Endodermal cell (in vitro differentiated cells): ENCODE data around the gene EPS15. TPM values are rescaled to one million over a fixed set of nuclear protein-coding genes. Genes with fewer than 3 reads are reported as not detected.

ENCODE experiments used
- DNase-seq: peaks from one replicate; pipeline ENCODE4 v3.0.0-alpha.2; 2017
- H3K27ac ChIP-seq: 2 replicates; pipeline ENCODE4 v1.5.1; 2013; ENCODE audit warnings: mild to moderate bottlenecking, low read depth, low read length, moderate library complexity
- H3K27me3 ChIP-seq: 2 replicates; pipeline ENCODE4 v1.6.1; 2013; ENCODE audit warnings: mild to moderate bottlenecking, low read length, moderate library complexity; ENCODE audit not compliant: insufficient read depth, control insufficient read depth, poor library complexity, severe bottlenecking
- H3K36me3 ChIP-seq: 2 replicates; pipeline ENCODE4 v1.7.0; 2013; ENCODE audit warnings: mild to moderate bottlenecking, low read length, moderate library complexity; ENCODE audit not compliant: control insufficient read depth, insufficient read depth
- H3K4me1 ChIP-seq: one replicate; pipeline ENCODE4 v1.7.0; 2013; ENCODE audit warnings: low read length; ENCODE audit not compliant: control insufficient read depth, insufficient read depth
- H3K4me3 ChIP-seq: 2 replicates; pipeline ENCODE4 v1.5.1; 2013; ENCODE audit warnings: mild to moderate bottlenecking, low read length, moderate library complexity
- H3K9ac ChIP-seq: 2 replicates; pipeline ENCODE4 v1.6.1; 2013; ENCODE audit warnings: mild to moderate bottlenecking, low read length, moderate library complexity; ENCODE audit not compliant: poor library complexity, severe bottlenecking; ENCODE audit errors: extremely low read depth
- H3K9me3 ChIP-seq: 2 replicates; pipeline ENCODE4 v1.6.1; 2013; ENCODE audit warnings: mild to moderate bottlenecking, low read length, moderate library complexity; ENCODE audit not compliant: control insufficient read depth
- H3K27ac Mint-ChIP-seq: 2 replicates; pipeline ENCODE4 v1.8.0; 2020; ENCODE audit warnings: mixed read lengths
- H3K27me3 Mint-ChIP-seq: 2 replicates; pipeline ENCODE4 v1.8.0; 2021; ENCODE audit warnings: mild to moderate bottlenecking, mixed read lengths; ENCODE audit not compliant: insufficient read depth
- H3K36me3 Mint-ChIP-seq: 2 replicates; pipeline ENCODE4 v1.8.0; 2020; ENCODE audit warnings: low read depth, mixed read lengths
- H3K4me1 Mint-ChIP-seq: 2 replicates; pipeline ENCODE4 v1.8.0; 2020; ENCODE audit warnings: mixed read lengths
- H3K4me3 Mint-ChIP-seq: 2 replicates; pipeline ENCODE4 v1.8.0; 2020; ENCODE audit warnings: mild to moderate bottlenecking, moderate library complexity, mixed read lengths
- H3K9me3 Mint-ChIP-seq: 2 replicates; pipeline ENCODE4 v1.8.0; 2020; ENCODE audit warnings: mild to moderate bottlenecking, mixed read lengths
- CTCF ChIP-seq: fragments of 200-600 bp; sonication (generic); conservative IDR thresholded peaks from 2 replicates; pipeline ENCODE4 v1.5.0; 2021; ENCODE audit warnings: antibody characterized with exemption, mild to moderate bottlenecking
- WGBS, 2 experiments: methylation state at CpG; one replicate each; pipeline versions ENCODE4 v1.1.5 to v1.1.7; 2013; ENCODE audit warnings: missing lambda C conversion rate in 2 of 2, mixed read lengths in 1 of 2; ENCODE audit not compliant: insufficient coverage in 1 of 2, insufficient read length in 1 of 2; 5-methylcytosine and 5-hydroxymethylcytosine counted together
- total RNA-seq, 2 donors: library from RNA; stranded (reverse); fragmentation: NEBNext Ultra II Directional in 1 of 2; extraction: Animal tissue kit (Norgen Biotek cat#: 25700) in 1 of 2; gene quantifications; 2 replicates in 1 of 2; 3 replicates in 1 of 2; pipeline ENCODE4 v1.2.1, GENCODE V29; 2021

The EPS15 gene
- total RNA-seq, 2 donors from 2014 or later = 45.0 to 46.9 TPM

- 90 to 95% methylated on average over 3 of the region's 3 CpGs for WGBS, 2 experiments
- peaks cover under 1% of the 10 kb centered on the region for H3K4me1 ChIP-seq
- no peak overlapping the region for H3K27ac ChIP-seq
- H3K27me3 ChIP-seq = no peaks in the 10 kb centered on the region
- H3K36me3 ChIP-seq = no peaks in the 10 kb centered on the region
- no peak overlapping the region for H3K4me3 Mint-ChIP-seq
- H3K27me3 Mint-ChIP-seq = no peaks in the 10 kb centered on the region
- no peaks in the 10 kb centered on the region for H3K9me3 Mint-ChIP-seq
- H3K36me3 Mint-ChIP-seq = no peaks in the 10 kb centered on the region
- no peak overlapping the region for H3K4me3 ChIP-seq
- H3K9me3 ChIP-seq = no peaks in the 10 kb centered on the region
- no peak overlapping the region for H3K9ac ChIP-seq
- peaks cover 9% of the 10 kb centered on the region for H3K4me1 Mint-ChIP-seq
- DNase-seq = no peak
- H3K27ac Mint-ChIP-seq = no peak overlapping the region
- TF ChIP-seq CTCF = no peak
These were observed 183.1 kb downstream of the EPS15 start for GRCh38 chr1:51336004-51336403.

GRCh38 chr1:51331206-51332100 is 187.6 kb downstream of the EPS15 start:
- no peaks in the 10 kb centered on the region for H3K9me3 Mint-ChIP-seq
- Histone ChIP-seq H3K36me3 (no peaks in the 10 kb centered on the region), H3K4me3 (peak overlapping the region; percentile 81), H3K9me3 (no peaks in the 10 kb centered on the region), H3K27me3 (peaks cover 11% of the 10 kb centered on the region), H3K9ac (no peak overlapping the region), H3K27ac (no peak overlapping the region), H3K4me1 (peaks cover 4% of the 10 kb centered on the region)
- DNase-seq = peak; percentile 86
- peaks cover 17% of the 10 kb centered on the region for H3K4me1 Mint-ChIP-seq
- no peak for TF ChIP-seq CTCF
- H3K4me3 Mint-ChIP-seq = peak overlapping the region; percentile 80
- H3K27ac Mint-ChIP-seq = peak overlapping the region; percentile 84
- 37 to 54% methylated on average over 6 to 7 of the region's 7 CpGs for WGBS, 2 experiments
- H3K27me3 Mint-ChIP-seq = peaks cover 5% of the 10 kb centered on the region
- no peaks in the 10 kb centered on the region for H3K36me3 Mint-ChIP-seq

- Mint-ChIP-seq H3K9me3 (no peaks in the 10 kb centered on the region), H3K36me3 (no peaks in the 10 kb centered on the region), H3K4me1 (peaks cover 25% of the 10 kb centered on the region), H3K27ac (peak within 1 kb of the TSS; percentile 92), H3K27me3 (peaks cover 5% of the 10 kb centered on the region), H3K4me3 (peak within 1 kb of the TSS; percentile 80)
- Histone ChIP-seq H3K27ac (no peak within 1 kb of the TSS), H3K27me3 (peaks cover 11% of the 10 kb centered on the region), H3K9ac (peak within 1 kb of the TSS; percentile 15), H3K9me3 (no peaks in the 10 kb centered on the region), H3K4me3 (peak within 1 kb of the TSS; percentile 81), H3K36me3 (no peaks in the 10 kb centered on the region), H3K4me1 (peaks cover 11% of the 10 kb centered on the region)
- 4 to 12% methylated on average over 20 to 87 of the region's 87 CpGs for WGBS, 2 experiments
- TF ChIP-seq CTCF = no peak
- DNase-seq = no peak
These were observed 188.5 kb downstream of the EPS15 start, which contains the start of gene TTC39A for GRCh38 chr1:51330331-51331201. Gene TTC39A, minus strand, starts transcription at chr1:51330562. Its CDS starts 85 bp downstream, at chr1:51330477.
